CD4-positive, alpha-beta T cell treated with Interleukin-4 for 4 hours (primary cell): ENCODE results near the gene PEX14.

Experiments
- DNase-seq: peaks from one replicate; pipeline ENCODE4 v3.0.0-alpha.2; 2020

PEX14 gene

DNA sequence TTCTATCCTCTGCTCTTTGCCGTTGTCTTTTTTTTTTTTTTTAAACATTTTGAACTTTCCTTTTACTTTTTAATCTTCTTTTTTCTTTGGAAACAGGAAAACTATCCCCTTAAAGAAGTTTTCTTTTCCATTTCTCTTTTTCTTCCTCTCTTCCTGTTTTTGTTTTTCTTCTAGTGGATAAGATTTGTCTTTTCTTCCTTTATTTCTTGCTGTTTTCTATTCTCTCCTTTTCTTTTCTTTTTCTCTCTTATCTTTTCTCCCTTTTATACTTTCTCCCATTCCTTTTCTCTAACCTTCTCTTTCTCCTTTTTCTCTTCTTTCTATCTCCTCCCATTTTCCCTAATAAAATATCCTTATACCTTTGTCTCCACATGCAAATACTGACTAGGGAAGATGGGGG lies 46.2 kb downstream of the PEX14 start:
- no peak for DNase-seq

- DNase-seq = no peak
These were observed 46.9 kb downstream of the PEX14 start for GRCh38 chr1:10521537-10522157.

- DNase-seq = no peak
These were observed 47.6 kb downstream of the PEX14 start for GRCh38 chr1:10522322-10522860.

DNA sequence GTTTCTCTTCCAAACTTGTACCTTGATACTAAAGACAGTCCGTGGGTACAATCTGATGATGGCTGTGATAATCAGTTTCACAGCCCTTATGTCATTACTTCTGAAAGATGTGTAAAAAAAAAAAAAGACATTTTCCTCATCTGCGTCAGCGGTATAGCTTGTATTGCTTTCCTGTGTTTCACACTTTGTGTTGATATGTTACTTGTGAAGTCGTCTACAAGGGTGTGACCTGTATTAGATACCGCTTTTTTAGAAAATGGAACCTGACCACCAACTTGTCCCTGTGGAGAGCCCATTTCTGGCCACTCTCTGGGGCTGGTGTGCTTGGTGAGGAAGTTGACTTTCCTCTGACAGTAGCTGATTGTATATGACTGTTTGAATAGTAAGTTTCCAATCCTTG lies 50.5 kb downstream of the PEX14 start:
- peak; percentile 41 for DNase-seq

GRCh38 chr1:10528066-10529014 lies 53.6 kb downstream of the PEX14 start:
- no peak for DNase-seq

- DNase-seq = no peak
These were observed 54.3 kb downstream of the PEX14 start for GRCh38 chr1:10529091-10529490.

- DNase-seq = no peak
These were observed 55.0 kb downstream of the PEX14 start for GRCh38 chr1:10529765-10530164.

DNA sequence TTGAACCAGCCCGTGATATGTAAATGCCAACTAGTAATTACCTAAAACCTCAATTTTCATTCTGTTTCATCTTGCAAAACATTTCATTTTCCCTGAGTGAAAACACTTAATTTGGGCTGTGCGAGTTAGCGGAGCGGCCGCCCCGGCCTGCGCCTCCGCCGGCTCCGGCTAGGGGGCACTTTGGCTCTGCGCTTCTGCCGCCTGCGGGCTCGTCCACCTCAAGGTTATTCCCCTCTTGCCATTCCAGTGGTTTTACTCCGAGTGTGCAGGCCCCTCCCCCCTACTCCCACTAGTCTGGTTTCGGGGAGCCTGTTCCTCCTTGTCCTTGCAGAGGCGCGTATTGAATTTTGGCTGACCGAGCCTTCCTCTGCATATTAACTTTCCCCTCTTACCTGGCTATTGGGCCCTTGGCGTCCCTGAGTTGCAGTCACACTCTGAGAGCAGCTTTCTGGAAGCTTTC lies 55.6 kb downstream of the PEX14 start:
- DNase-seq = no peak

DNA sequence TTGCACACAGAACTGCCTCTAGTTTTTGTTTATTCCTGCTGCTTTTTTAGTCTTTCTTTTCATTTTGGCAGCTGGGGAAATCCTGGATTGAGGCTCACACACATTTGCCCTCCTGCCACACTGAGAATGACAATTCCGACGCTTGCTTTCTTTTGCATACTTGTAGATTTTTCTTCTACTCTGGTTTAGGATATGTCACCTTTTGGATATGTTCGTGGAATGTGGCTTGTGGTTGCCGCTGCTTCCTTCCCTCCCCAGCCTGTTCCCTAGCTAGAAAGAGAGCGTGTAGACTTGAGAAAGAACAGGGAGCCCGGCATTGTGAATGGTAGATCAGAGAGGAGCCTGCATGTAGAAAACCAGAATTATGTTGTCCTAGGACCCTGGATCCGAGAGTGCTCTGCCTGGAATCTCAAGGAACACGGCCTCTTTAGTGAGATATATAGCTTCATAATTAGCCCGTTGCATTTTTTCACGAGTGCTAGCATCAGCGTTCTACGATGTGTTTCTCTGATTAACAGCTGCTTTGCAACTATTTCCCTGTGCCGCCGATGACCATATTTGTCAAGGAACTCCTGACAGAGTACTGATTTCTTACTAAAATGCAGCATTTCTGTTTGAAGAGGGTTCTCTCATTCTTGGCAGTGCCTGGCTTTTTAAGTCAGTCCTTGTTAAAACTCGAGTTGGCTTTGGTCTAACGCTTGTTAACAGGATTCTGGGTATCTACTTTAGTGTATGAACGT lies 56.2 kb downstream of the PEX14 start:
- no peak for DNase-seq

DNA sequence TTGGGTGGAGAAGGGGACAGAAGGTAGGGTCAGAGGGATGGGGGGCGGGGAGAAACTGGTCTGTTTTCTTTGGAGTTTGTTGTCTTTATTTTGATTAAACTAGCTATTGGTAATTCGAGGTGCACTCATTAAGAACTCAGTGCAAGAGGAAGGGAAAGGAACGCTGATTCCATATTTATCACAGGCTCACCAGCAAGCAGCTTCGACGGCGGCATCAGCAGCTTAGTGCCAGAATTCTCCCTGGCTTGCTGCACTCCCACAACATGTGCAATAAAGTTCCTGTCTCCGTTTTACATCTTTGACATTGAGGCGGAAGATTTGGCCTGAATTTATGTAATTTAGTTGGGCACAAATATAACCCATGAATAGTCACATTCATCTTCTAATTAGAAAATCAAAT lies 57.6 kb downstream of the PEX14 start:
- no peak for DNase-seq

GRCh38 chr1:10534519-10534918 lies 59.8 kb downstream of the PEX14 start:
- no peak for DNase-seq

DNA sequence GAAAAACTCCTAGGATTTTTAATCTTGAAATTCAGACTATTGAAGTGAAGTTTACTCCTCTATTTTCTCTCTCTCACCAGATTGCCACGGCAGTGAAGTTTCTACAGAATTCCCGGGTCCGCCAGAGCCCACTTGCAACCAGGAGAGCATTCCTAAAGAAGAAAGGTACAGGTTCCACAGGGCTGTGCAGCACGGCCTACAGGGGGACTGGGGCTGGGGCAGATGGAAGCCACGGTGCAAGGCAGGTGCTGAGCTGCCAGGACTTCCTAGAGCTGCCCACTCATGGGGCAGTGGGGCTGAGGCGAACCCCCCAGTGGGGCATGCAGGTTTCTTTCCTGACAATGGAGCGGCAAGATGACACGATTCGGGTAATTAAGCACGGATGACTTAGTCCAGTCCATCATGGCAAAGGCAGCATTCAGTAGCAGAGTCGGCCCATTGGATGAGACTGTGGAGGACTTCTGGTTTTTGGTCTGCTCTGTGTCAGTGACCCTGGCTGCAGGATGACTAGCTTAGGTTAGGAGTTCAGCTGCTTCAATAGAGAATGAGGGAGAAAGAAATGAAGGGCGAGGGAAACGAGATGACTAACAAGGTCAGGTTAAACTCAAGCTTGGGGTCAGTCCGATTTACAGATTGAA lies 61.5 kb downstream of the PEX14 start:
- DNase-seq = no peak

DNA sequence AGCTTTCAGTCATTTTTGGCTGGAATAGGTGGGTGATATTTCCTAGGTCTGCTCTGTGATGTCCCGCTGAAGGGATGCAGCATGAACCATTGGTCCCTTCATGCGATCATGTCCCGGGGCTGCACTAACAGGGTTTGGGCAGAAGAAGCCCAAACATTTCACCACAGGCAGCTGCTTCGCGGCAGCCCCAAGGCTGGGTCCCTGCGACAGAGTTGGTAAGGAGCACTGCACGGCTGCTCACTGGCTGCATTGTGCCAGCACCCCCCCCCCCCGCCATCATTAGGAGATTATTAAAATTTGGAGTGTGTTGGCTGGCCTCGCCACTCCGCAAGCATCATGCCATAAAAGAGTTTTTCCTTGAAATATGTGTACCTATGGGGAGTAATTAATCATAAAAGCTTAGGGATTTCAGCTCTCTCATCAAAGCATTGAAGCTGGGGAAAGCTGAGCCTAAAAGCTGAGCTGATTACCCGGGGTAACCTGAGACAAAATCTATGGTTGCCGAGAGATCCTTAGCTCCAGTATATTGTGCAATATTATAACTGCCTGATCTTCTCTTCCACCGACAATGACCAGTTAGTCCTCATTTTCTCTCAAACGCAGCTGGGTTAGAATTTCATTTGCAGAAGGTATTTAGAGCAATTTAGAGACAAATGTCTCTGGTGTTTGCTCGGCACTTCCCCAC lies 62.5 kb downstream of the PEX14 start:
- no peak for DNase-seq

- DNase-seq = no peak
These were observed 64.1 kb downstream of the PEX14 start for GRCh38 chr1:10538646-10539355.

- no peak for DNase-seq
These were observed 64.8 kb downstream of the PEX14 start for GRCh38 chr1:10539411-10540043.

DNA sequence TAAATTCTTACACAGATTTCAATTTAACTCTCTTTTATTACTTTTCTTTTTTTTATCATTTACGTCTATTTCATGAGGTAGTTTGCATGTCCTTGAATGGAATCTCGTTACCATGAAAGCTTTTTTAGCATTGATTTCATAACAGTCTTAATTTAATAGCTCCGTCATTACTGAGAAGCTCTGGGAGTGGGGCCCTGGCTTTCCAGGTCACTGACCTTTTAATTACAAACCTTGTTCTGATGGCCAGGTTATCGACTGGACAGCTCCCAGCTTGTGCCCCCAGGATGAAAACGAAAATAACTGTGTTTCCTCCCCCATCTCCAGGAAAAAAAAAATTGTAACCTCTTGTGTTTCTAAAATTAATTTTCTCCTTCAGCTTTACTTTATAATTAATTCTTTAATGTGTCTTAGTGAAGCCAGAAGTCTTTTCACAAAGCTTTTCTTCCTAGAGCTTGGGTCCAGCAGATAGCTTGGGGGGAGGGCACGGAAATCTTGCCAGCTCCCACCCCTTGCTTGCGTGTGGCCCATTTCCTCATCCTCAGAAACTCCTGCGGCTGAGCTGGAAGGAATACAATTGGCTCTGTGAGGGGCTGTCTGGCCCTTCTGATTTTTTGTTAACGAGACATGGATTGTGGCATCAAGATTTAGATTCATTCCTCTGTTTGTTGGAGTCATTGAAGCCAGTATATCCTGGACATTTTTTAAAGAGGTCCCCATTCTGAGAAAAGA lies 65.7 kb downstream of the PEX14 start:
- no peak for DNase-seq

DNA sequence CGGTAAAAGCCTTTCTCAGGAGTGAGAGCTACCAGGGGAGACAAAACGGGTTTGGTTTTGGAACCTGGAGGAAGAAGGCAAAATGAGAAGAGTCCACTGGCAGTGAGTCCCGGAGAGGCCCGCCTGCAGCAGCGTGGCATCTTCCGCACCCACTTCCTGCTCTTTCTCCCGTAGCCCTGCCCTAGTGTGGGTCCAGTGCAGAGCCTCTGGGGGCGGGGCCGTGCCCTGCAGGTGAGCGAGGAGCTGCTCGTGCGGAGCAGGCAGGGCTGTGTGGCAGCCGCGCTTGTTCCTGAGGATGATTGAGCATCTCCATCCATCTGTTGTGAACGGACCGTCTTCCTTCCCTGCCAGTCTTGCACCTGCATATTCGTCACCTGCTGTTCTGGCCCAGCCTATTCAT lies 66.5 kb downstream of the PEX14 start:
- DNase-seq = no peak

- DNase-seq = peak; percentile 41
These were observed 69.5 kb downstream of the PEX14 start for GRCh38 chr1:10544239-10544638.

- no peak for DNase-seq
These were observed 72.1 kb downstream of the PEX14 start for GRCh38 chr1:10546896-10547295.
